Effector memory CD8-positive, alpha-beta T cell (primary cell): ENCODE results near the gene ZNF862.

Experiments
- ATAC-seq: fragments of 150-1000 bp; cut with Tn5 transposase; replicated peaks from 2 replicates; pipeline ENCODE4 v1.10.0; 2021; ENCODE audit warnings: mild to moderate bottlenecking, moderate library complexity
- DNase-seq, 3 experiments: peaks; one replicate each; pipeline ENCODE4 v3.0.0; 2021
- H3K27ac Mint-ChIP-seq, 2 donors: one replicate each; pipeline ENCODE4 v1.8.0; 2022; ENCODE audit warnings: mild to moderate bottlenecking in 2 of 2, mixed read lengths in 2 of 2, moderate library complexity in 2 of 2
- H3K27me3 Mint-ChIP-seq, 2 donors: one replicate each; pipeline ENCODE4 v1.8.0; 2022; ENCODE audit warnings: mixed read lengths in 2 of 2
- H3K36me3 Mint-ChIP-seq: one replicate; pipeline ENCODE4 v1.8.0; 2022; ENCODE audit warnings: mild to moderate bottlenecking, moderate library complexity, mixed read lengths; ENCODE audit not compliant: insufficient read depth
- H3K4me1 Mint-ChIP-seq, 2 donors: one replicate each; pipeline ENCODE4 v1.8.0; 2022; ENCODE audit warnings: low read depth in 2 of 2, mixed read lengths in 2 of 2
- H3K4me3 Mint-ChIP-seq, 2 donors: one replicate each; pipeline ENCODE4 v1.8.0; 2022; ENCODE audit warnings: mild to moderate bottlenecking in 2 of 2, mixed read lengths in 2 of 2, moderate library complexity in 2 of 2
- H3K9me3 Mint-ChIP-seq, 2 donors: one replicate each; pipeline ENCODE4 v1.8.0; 2022; ENCODE audit warnings: mixed read lengths in 2 of 2

Gene ZNF862

GRCh38 chr7:149801002-149801566 is 37.1 kb upstream of the ZNF862 start:
- Mint-ChIP-seq H3K4me1 (peaks cover 0 to 1% of the 10 kb centered on the region in 2 donors), H3K36me3 (no peaks in the 10 kb centered on the region), H3K27ac (no peak overlapping the region), H3K9me3 (no peaks in the 10 kb centered on the region), H3K4me3 (no peak overlapping the region), H3K27me3 (peaks cover 1 to 26% of the 10 kb centered on the region in 2 donors)
- no peak for ATAC-seq
- no peak for DNase-seq

- no peak for DNase-seq
- no peak for ATAC-seq
- no peak overlapping the region for H3K4me3 Mint-ChIP-seq
- peaks cover 8 to 33% of the 10 kb centered on the region in 2 donors for H3K27me3 Mint-ChIP-seq
- no peaks in the 10 kb centered on the region for H3K9me3 Mint-ChIP-seq
- no peaks in the 10 kb centered on the region for H3K36me3 Mint-ChIP-seq
- no peak overlapping the region for H3K27ac Mint-ChIP-seq
- H3K4me1 Mint-ChIP-seq = peaks cover 0 to 2% of the 10 kb centered on the region in 2 donors
Observed at GRCh38 chr7:149801816-149802215, 36.4 kb upstream of the ZNF862 start.

GRCh38 chr7:149802966-149803365 is 35.2 kb upstream of the ZNF862 start:
- Mint-ChIP-seq H3K4me1 (peaks cover 2 to 7% of the 10 kb centered on the region in 2 donors), H3K4me3 (no peak overlapping the region), H3K27me3 (peaks cover 10 to 38% of the 10 kb centered on the region in 2 donors), H3K27ac (no peak overlapping the region), H3K36me3 (no peaks in the 10 kb centered on the region), H3K9me3 (no peaks in the 10 kb centered on the region)
- ATAC-seq (no peak), DNase-seq (no peak)

- DNase-seq (no peak), ATAC-seq (no peak)
- Mint-ChIP-seq H3K4me1 (peaks cover 2 to 7% of the 10 kb centered on the region in 2 donors), H3K36me3 (no peaks in the 10 kb centered on the region), H3K27ac (no peak overlapping the region), H3K9me3 (no peaks in the 10 kb centered on the region), H3K27me3 (peaks cover 10 to 31% of the 10 kb centered on the region in 2 donors), H3K4me3 (no peak overlapping the region)
Observed at GRCh38 chr7:149803551-149804074, 34.6 kb upstream of the ZNF862 start.

GRCh38 chr7:149804106-149804505 is 34.1 kb upstream of the ZNF862 start:
- DNase-seq (no peak), ATAC-seq (no peak)
- no peak overlapping the region for H3K4me3 Mint-ChIP-seq
- H3K36me3 Mint-ChIP-seq = no peaks in the 10 kb centered on the region
- H3K27ac Mint-ChIP-seq = no peak overlapping the region
- peaks cover 10 to 31% of the 10 kb centered on the region in 2 donors for H3K27me3 Mint-ChIP-seq
- peaks cover 2 to 7% of the 10 kb centered on the region in 2 donors for H3K4me1 Mint-ChIP-seq
- H3K9me3 Mint-ChIP-seq = no peaks in the 10 kb centered on the region

- no peak overlapping the region for H3K27ac Mint-ChIP-seq
Observed at GRCh38 chr7:149806726-149807125, 31.4 kb upstream of the ZNF862 start.

GRCh38 chr7:149808311-149808710 is 29.9 kb upstream of the ZNF862 start:
- ATAC-seq = no peak
- Mint-ChIP-seq H3K27ac (no peak overlapping the region), H3K36me3 (no peaks in the 10 kb centered on the region), H3K4me3 (no peak overlapping the region), H3K9me3 (no peaks in the 10 kb centered on the region), H3K27me3 (peaks cover 10 to 42% of the 10 kb centered on the region in 2 donors), H3K4me1 (peaks cover 2 to 7% of the 10 kb centered on the region in 2 donors)
- DNase-seq = no peak

More at GRCh38 chr7:149806726-149807125, 31.4 kb upstream of the ZNF862 start:
- Mint-ChIP-seq H3K4me3 (no peak overlapping the region), H3K27me3 (peaks cover 10 to 42% of the 10 kb centered on the region in 2 donors), H3K9me3 (no peaks in the 10 kb centered on the region), H3K4me1 (peaks cover 2 to 7% of the 10 kb centered on the region in 2 donors), H3K36me3 (no peaks in the 10 kb centered on the region)
- ATAC-seq (no peak), DNase-seq (no peak)

- H3K4me3 Mint-ChIP-seq = no peak overlapping the region
- ATAC-seq (no peak), DNase-seq (no peak)
- H3K27me3 Mint-ChIP-seq = peaks cover 10 to 36% of the 10 kb centered on the region in 2 donors
- H3K36me3 Mint-ChIP-seq = no peaks in the 10 kb centered on the region
- H3K4me1 Mint-ChIP-seq = peaks cover 2 to 7% of the 10 kb centered on the region in 2 donors
- no peaks in the 10 kb centered on the region for H3K9me3 Mint-ChIP-seq
- no peak overlapping the region for H3K27ac Mint-ChIP-seq
Observed at GRCh38 chr7:149809215-149809614, 29.0 kb upstream of the ZNF862 start.

GRCh38 chr7:149811221-149811620 is 27.0 kb upstream of the ZNF862 start:
- Mint-ChIP-seq H3K36me3 (no peaks in the 10 kb centered on the region), H3K4me1 (peaks cover 0 to 7% of the 10 kb centered on the region in 2 donors), H3K27me3 (peaks cover 7 to 24% of the 10 kb centered on the region in 2 donors), H3K9me3 (no peaks in the 10 kb centered on the region), H3K27ac (peak overlapping the region in 1 of 2 donors; percentile 10), H3K4me3 (no peak overlapping the region)
- DNase-seq (no peak), ATAC-seq (no peak)

GRCh38 chr7:149811831-149812490 is 26.2 kb upstream of the ZNF862 start:
- no peaks in the 10 kb centered on the region for H3K9me3 Mint-ChIP-seq
- no peaks in the 10 kb centered on the region for H3K36me3 Mint-ChIP-seq
- peak overlapping the region in 1 of 2 donors; percentile 10 for H3K27ac Mint-ChIP-seq
- ATAC-seq (no peak), DNase-seq (no peak)
- peaks cover 0 to 7% of the 10 kb centered on the region in 2 donors for H3K4me1 Mint-ChIP-seq
- no peak overlapping the region for H3K4me3 Mint-ChIP-seq
- H3K27me3 Mint-ChIP-seq = peaks cover 0 to 17% of the 10 kb centered on the region in 2 donors

- Mint-ChIP-seq H3K27ac (peak overlapping the region in 1 of 2 donors; percentile 49), H3K9me3 (no peaks in the 10 kb centered on the region), H3K36me3 (no peaks in the 10 kb centered on the region), H3K4me1 (no peaks in the 10 kb centered on the region), H3K4me3 (no peak overlapping the region), H3K27me3 (peaks cover 0 to 13% of the 10 kb centered on the region in 2 donors)
- DNase-seq (no peak), ATAC-seq (no peak)
Observed at GRCh38 chr7:149813254-149814035, 24.7 kb upstream of the ZNF862 start.

- Mint-ChIP-seq H3K27me3 (peaks cover 0 to 7% of the 10 kb centered on the region in 2 donors), H3K27ac (no peak overlapping the region), H3K4me3 (no peak overlapping the region), H3K4me1 (no peaks in the 10 kb centered on the region), H3K36me3 (no peaks in the 10 kb centered on the region), H3K9me3 (no peaks in the 10 kb centered on the region)
- DNase-seq (no peak), ATAC-seq (no peak)
Observed at GRCh38 chr7:149814494-149814893, 23.7 kb upstream of the ZNF862 start.

- Mint-ChIP-seq H3K36me3 (no peaks in the 10 kb centered on the region), H3K27ac (no peak overlapping the region), H3K4me1 (no peaks in the 10 kb centered on the region), H3K4me3 (no peak overlapping the region), H3K9me3 (no peaks in the 10 kb centered on the region), H3K27me3 (peaks cover 0 to under 1% of the 10 kb centered on the region in 2 donors)
- DNase-seq (no peak), ATAC-seq (no peak)
Observed at GRCh38 chr7:149815121-149815520, 23.1 kb upstream of the ZNF862 start.
